HepG2 (cell line): ENCODE measurements around the gene NPEPL1. TPM values are rescaled to one million over a fixed set of nuclear protein-coding genes. Genes with fewer than 3 reads are reported as not detected.

ENCODE experiments used
- ATF4 ChIP-seq, 2 experiments: fragments of 450-650 bp in 1 of 2; sonication (generic) in 1 of 2; formaldehyde crosslinking; IDR thresholded peaks; 2 replicates each; pipeline versions ENCODE4 v1.5.0 to v1.8.0; 2020 to 2022; ENCODE audit warnings: mild to moderate bottlenecking in 1 of 2, missing genetic modification reagents in 1 of 2
- CCAR2 ChIP-seq: fragments of 200-400 bp; formaldehyde crosslinking; optimal IDR thresholded peaks from 2 replicates; pipeline ENCODE3; 2018; ENCODE audit warnings: low read depth, mild to moderate bottlenecking, low read length, moderate library complexity
- HMGXB3 ChIP-seq: sonication (generic); formaldehyde crosslinking; IDR thresholded peaks from 2 replicates; pipeline ENCODE4 v1.4.0; 2020; ENCODE audit warnings: missing genetic modification reagents, borderline replicate concordance
- HOXA3 ChIP-seq: sonication (generic); formaldehyde crosslinking; IDR thresholded peaks from 2 replicates; pipeline ENCODE4 v1.5.0; 2020; ENCODE audit warnings: missing genetic modification reagents
- KDM5A ChIP-seq: fragments of 200-600 bp; sonication (generic); IDR thresholded peaks from 2 replicates; pipeline ENCODE4 v1.7.0; 2018; ENCODE audit warnings: antibody characterized with exemption, mild to moderate bottlenecking, low read length, borderline replicate concordance
- MEIS1 ChIP-seq: sonication (generic); formaldehyde crosslinking; IDR thresholded peaks from 2 replicates; pipeline ENCODE4 v1.9.0; 2021; ENCODE audit warnings: mild to moderate bottlenecking, missing genetic modification reagents, moderate library complexity, borderline replicate concordance
- MYC ChIP-seq: sonication (generic); formaldehyde crosslinking; IDR thresholded peaks from 2 replicates; pipeline ENCODE4 v1.9.0; 2021; ENCODE audit warnings: missing genetic modification reagents, borderline replicate concordance
- PRDM4 ChIP-seq: sonication (generic); formaldehyde crosslinking; IDR thresholded peaks from 2 replicates; pipeline ENCODE4 v1.9.0; 2021; ENCODE audit warnings: missing genetic modification reagents, borderline replicate concordance
- TFDP2 ChIP-seq: sonication (generic); formaldehyde crosslinking; IDR thresholded peaks from 2 replicates; pipeline ENCODE4 v1.4.0; 2020; ENCODE audit warnings: missing genetic modification reagents
- TIGD3 ChIP-seq: sonication (generic); formaldehyde crosslinking; IDR thresholded peaks from 2 replicates; pipeline ENCODE4 v1.5.1; 2020; ENCODE audit warnings: mild to moderate bottlenecking, missing genetic modification reagents, borderline replicate concordance
- ZNF335 ChIP-seq: sonication (generic); formaldehyde crosslinking; IDR thresholded peaks from 2 replicates; pipeline ENCODE4 v1.4.0; 2020; ENCODE audit warnings: missing genetic modification reagents
- ZNF460 ChIP-seq: sonication (generic); formaldehyde crosslinking; IDR thresholded peaks from 2 replicates; pipeline ENCODE4 v1.5.1; 2020; ENCODE audit warnings: missing genetic modification reagents, mild to moderate bottlenecking, borderline replicate concordance
- ZNF468 ChIP-seq: sonication (generic); formaldehyde crosslinking; IDR thresholded peaks from 2 replicates; pipeline ENCODE4 v1.8.0; 2022; ENCODE audit warnings: mild to moderate bottlenecking, moderate library complexity, missing genetic modification reagents
- ZNF800 ChIP-seq: sonication (generic); formaldehyde crosslinking; IDR thresholded peaks from 2 replicates; pipeline ENCODE4 v1.4.0; 2020; ENCODE audit warnings: missing genetic modification reagents
- polyA plus RNA-seq, 8 experiments: library from polyadenylated mRNA; depleted of rRNA in 3 of 8; stranded (reverse) in 7 of 8; unstranded in 1 of 8; fragments of >200 nt; fragmentation: Illumina TruSeq in 4 of 8; extraction: Trizol in 4 of 8; gene quantifications; 2 replicates each; pipeline versions ENCODE4 v1.2.1 to v1.2.3, GENCODE V29; 2011 to 2016; ENCODE audit warnings: low read depth in 4 of 8, missing spikeins in 1 of 8, mixed read lengths in 1 of 8; ENCODE audit not compliant: insufficient read depth in 1 of 8
- total RNA-seq, 5 experiments: library from RNA; depleted of rRNA; stranded (reverse); fragments of >200 nt; fragmentation: Illumina TruSeq; extraction: Trizol; gene quantifications; 2 replicates each; pipeline ENCODE4 v1.2.3, GENCODE V29; 2016; ENCODE audit warnings: low read depth in 1 of 5

NPEPL1 gene
- total and polyA plus RNA-seq, 2 of the 13 experiments (the other 11 are each of a cell fraction or from before 2014, with no cell fraction given) = 4.1 to 7.5 TPM

- TF ChIP-seq HOXA3 (CRISPR knock-in tag) (peak; percentile 99), ZNF335 (CRISPR knock-in tag) (peak; percentile 96), ZNF800 (no peak; the same call in 1 of the 2 replicates), ZNF460 (peak; percentile 84; the same call in 1 of the 2 replicates), TIGD3 (CRISPR knock-in tag) (peak; percentile 99), MYC (peak; percentile 96; the same call in 1 of the 2 replicates), KDM5A (peak; percentile 99), HMGXB3 (CRISPR knock-in tag) (peak; percentile 96), CCAR2 (peak; percentile 100), MEIS1 (CRISPR knock-in tag) (peak; percentile 99), ZNF468 (CRISPR knock-in tag) (peak; percentile 96), TFDP2 (peak; percentile 85), PRDM4 (CRISPR knock-in tag) (peak; percentile 81; the same call in 1 of the 2 replicates), ATF4 (CRISPR knock-in tag; IDR thresholded peaks at IDR 0.05) (peak in 1 of 2 experiments; percentile 88; a peak in 2 of 4 replicates)
These were observed 41.6 kb upstream of the NPEPL1 start, which contains the start of gene STX16 (continued) for GRCh38 chr20:58650776-58651558.
